Ramos (cell line): ENCODE measurements around the gene SLC22A24.
"Not testable (repeated sequence)": the region's sequence is repeated elsewhere in the genome, so short reads cannot be mapped to it uniquely, and the experiment has no call there.

Source experiments
- in situ Hi-C: fragments of 300-500 bp; cut with MboI; formaldehyde crosslinking; loops from one replicate; pipeline ENCODE4 v1.14.3; 2022; ENCODE audit warnings: low sequenced_read_pairs; ENCODE audit not compliant: unreplicated experiment

The SLC22A24 gene

GRCh38 chr11:63144121-63144520, at the start of gene SLC22A24:
TSS of gene SLC22A24 (minus strand) at chr11:63144221. CDS start at chr11:63143779, 442 bp downstream.
- in situ Hi-C loops = no loop called here

- in situ Hi-C loops = no loop called here
Measured at GRCh38 chr11:63180536-63180935, 36.5 kb upstream of the SLC22A24 start.

- in situ Hi-C loops = no loop called here
Measured at GRCh38 chr11:63179432-63180041, 35.5 kb upstream of the SLC22A24 start.

- in situ Hi-C loops = no loop called here
Measured at GRCh38 chr11:63177872-63178271, 33.9 kb upstream of the SLC22A24 start.

GRCh38 chr11:63165706-63166310, 21.8 kb upstream of the SLC22A24 start:
- in situ Hi-C loops = no loop called here

- in situ Hi-C loops = no loop called here
Measured at GRCh38 chr11:63155794-63156193, 11.8 kb upstream of the SLC22A24 start.

- in situ Hi-C loops = no loop called here
Measured at GRCh38 chr11:63146581-63146980, 2.6 kb upstream of the SLC22A24 start.

- in situ Hi-C loops = no loop called here
Measured at GRCh38 chr11:63142459-63142858, 1.6 kb downstream of the SLC22A24 start.

- in situ Hi-C loops = no loop called here
Measured at GRCh38 chr11:63132985-63133775, 10.8 kb downstream of the SLC22A24 start.

- in situ Hi-C loops = no loop called here
Measured at GRCh38 chr11:63099555-63099954, 44.5 kb downstream of the SLC22A24 start.

- in situ Hi-C loops = no loop called here
Measured at GRCh38 chr11:63080682-63081081, 63.3 kb downstream of the SLC22A24 start.

GRCh38 chr11:63046203-63046602, 97.8 kb downstream of the SLC22A24 start:
- in situ Hi-C loops = not testable (repeated sequence)

- in situ Hi-C loops = no loop called here
Measured at GRCh38 chr11:63042596-63042995, 101.4 kb downstream of the SLC22A24 start.

- in situ Hi-C loops = loop anchor here (10.0 kb wide), 1 partner anchor 182 kb away; no protein-coding TSS in a partner anchor
Measured at GRCh38 chr11:63032457-63032856, 111.6 kb downstream of the SLC22A24 start.
